Measurements from ENCODE around the gene CCDC110. TPM values are rescaled to one million over a fixed set of nuclear protein-coding genes. Genes with fewer than 3 reads are reported as not detected.

Gene CCDC110
- total and polyA plus RNA-seq, 3 donors from 2014 or later: 28.1 to 78.1 (median 39.1) TPM

DNA sequence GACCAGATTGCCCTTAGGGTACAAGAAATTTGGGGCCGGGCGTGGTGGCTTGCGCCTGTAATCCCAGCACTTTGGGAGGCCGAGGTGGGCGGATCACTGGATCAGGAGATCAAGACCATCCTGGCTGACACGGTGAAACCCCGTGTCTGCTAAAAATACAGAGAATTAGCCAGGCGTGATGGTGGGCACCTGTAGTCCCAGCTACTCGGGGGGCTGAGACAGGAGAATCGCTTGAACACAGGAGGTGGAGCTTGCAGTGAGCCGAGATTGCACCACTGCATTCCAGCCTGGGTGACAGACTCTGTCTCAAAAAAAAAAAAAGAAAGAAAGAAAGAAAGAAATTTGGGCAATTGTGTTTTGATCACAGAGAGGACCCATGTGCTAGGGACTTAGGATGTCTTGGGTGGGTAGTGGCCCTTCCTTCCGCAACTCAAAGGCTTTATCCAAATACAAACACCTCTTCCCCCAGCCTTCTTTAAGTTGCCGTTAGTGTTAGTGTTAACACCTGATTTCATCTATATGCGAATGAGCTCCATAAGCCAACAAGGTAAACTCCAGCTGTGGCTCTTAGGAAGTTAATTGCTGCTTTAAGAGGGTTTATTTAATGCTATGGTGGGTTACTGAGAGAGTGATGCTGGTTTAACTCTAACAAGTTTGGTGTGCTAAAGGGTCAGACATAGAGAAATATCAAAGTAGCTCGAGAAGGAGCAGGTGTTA is 8.6 kb upstream of the CCDC110 start:
- intact Hi-C loops (cut with DNase I; ENCODE audit: low total_unique reads): no loop called here
- Histone ChIP-seq H3K27me3 (no peaks in the 10 kb centered on the region), H3K27ac (no peak overlapping the region), H3K9me3 (no peaks in the 10 kb centered on the region), H3K36me3 (ENCODE audit: low read depth, missing control alignments) (no peaks in the 10 kb centered on the region), H3K4me1 (no peaks in the 10 kb centered on the region), H3K4me3 (no peak overlapping the region)
- TF ChIP-seq, protein P1, sequence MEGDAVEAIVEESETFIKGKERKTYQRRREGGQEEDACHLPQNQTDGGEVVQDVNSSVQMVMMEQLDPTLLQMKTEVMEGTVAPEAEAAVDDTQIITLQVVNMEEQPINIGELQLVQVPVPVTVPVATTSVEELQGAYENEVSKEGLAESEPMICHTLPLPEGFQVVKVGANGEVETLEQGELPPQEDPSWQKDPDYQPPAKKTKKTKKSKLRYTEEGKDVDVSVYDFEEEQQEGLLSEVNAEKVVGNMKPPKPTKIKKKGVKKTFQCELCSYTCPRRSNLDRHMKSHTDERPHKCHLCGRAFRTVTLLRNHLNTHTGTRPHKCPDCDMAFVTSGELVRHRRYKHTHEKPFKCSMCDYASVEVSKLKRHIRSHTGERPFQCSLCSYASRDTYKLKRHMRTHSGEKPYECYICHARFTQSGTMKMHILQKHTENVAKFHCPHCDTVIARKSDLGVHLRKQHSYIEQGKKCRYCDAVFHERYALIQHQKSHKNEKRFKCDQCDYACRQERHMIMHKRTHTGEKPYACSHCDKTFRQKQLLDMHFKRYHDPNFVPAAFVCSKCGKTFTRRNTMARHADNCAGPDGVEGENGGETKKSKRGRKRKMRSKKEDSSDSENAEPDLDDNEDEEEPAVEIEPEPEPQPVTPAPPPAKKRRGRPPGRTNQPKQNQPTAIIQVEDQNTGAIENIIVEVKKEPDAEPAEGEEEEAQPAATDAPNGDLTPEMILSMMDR (IDR thresholded peaks at IDR 0.05): no peak
- no peak for TF ChIP-seq POLR2A (IDR thresholded peaks at IDR 0.05)
- DNase-seq: no peak
- WGBS, 2 donors: 79 to 81% methylated on average over 15 of the region's 15 CpGs

DNA sequence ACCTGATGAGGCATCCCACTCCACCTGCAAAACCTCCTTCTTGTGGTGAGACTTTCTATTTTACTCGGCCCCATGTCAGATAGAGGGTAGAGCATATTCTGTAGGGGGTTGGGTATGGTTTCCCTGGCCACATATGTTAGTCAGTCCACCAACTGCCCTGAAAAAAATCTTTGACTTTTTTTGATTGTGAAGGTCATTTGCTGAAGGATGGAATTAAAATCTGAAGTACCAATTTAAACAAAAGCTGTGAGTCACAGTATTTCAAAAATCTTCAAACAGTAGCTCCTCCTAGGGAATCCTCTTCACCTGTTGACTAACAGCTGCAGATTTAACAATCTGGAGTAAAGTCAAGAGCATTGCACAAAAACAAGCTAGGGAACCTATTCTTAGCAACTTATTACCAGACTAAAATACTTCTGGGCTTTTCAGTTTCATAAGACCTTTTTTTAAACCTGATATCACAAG is 8.0 kb upstream of the CCDC110 start:
- Histone ChIP-seq H3K27me3 (no peaks in the 10 kb centered on the region), H3K36me3 (ENCODE audit: low read depth, missing control alignments) (no peaks in the 10 kb centered on the region), H3K4me1 (no peaks in the 10 kb centered on the region), H3K27ac (no peak overlapping the region), H3K4me3 (no peak overlapping the region), H3K9me3 (no peaks in the 10 kb centered on the region)
- TF ChIP-seq, protein P1 (IDR thresholded peaks at IDR 0.05): no peak
- no peak for TF ChIP-seq POLR2A (IDR thresholded peaks at IDR 0.05)
- 75 to 82% methylated on average over 1 of the region's 1 CpG for WGBS, 2 donors
- no peak for DNase-seq
- intact Hi-C loops (cut with DNase I; ENCODE audit: low total_unique reads): loop anchor here (10.0 kb wide), 1 partner anchor 115 kb away; no protein-coding TSS in a partner anchor

DNA sequence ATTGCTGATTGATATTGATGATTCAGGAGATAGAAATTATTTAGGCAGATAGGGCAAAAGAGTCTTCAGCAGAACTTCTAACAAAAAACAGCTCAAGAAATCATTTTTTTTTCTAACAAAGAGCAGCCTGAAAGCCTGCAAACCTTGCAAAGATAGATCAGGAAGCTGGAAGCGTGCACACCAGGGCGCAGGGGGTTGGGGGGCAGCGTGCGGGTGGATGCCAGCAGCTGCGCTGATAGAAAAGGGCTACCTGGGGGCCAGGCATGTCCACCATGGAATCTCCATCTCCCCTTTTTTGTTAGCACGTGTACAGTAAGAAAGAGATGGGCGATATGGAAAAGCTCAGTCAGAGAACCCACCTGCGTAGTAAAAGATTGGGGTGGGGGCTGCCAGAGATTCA is 1.7 kb upstream of the CCDC110 start:
- DNase-seq: no peak
- no peak for TF ChIP-seq POLR2A (IDR thresholded peaks at IDR 0.05)
- TF ChIP-seq, protein P1 (IDR thresholded peaks at IDR 0.05): no peak
- H3K4me3 ChIP-seq: no peak overlapping the region
- no peaks in the 10 kb centered on the region for H3K9me3 ChIP-seq
- no peaks in the 10 kb centered on the region for H3K4me1 ChIP-seq
- no peaks in the 10 kb centered on the region for H3K27me3 ChIP-seq
- H3K36me3 ChIP-seq (ENCODE audit: low read depth, missing control alignments): no peaks in the 10 kb centered on the region
- H3K27ac ChIP-seq: no peak overlapping the region
- intact Hi-C loops (cut with DNase I; ENCODE audit: low total_unique reads): loop anchor here (10.0 kb wide), 1 partner anchor 122 kb away; no protein-coding TSS in a partner anchor
- 71 to 87% methylated on average over 8 of the region's 8 CpGs for WGBS, 2 donors

DNA sequence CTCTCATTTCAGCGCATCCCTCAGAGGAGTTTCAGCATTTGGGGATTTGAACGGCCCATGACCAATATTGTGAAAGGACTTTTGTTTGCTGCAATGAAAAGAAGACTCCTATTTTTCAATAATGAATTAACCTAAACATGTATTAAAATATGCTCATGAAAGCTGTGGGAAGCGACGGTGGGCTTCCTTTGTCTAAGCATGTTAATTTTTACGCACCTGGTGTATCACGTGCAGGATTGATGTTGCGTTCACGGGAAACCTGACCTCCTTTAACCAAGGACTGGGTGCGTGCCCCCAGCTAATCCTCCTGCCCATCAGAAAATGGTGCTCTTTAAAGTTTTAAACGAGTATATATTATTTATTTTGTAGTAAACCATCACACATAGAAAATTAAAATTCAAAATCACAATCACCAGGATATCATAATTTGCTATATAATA is 590 bp upstream of the CCDC110 start:
- no peaks in the 10 kb centered on the region for H3K27me3 ChIP-seq
- no peaks in the 10 kb centered on the region for H3K9me3 ChIP-seq
- no peak for TF ChIP-seq POLR2A (IDR thresholded peaks at IDR 0.05)
- TF ChIP-seq, protein P1 (IDR thresholded peaks at IDR 0.05): no peak
- DNase-seq: no peak
- H3K27ac ChIP-seq: peak overlapping the region; percentile 80 to 87
- H3K4me1 ChIP-seq: no peaks in the 10 kb centered on the region
- H3K36me3 ChIP-seq (ENCODE audit: low read depth, missing control alignments): no peaks in the 10 kb centered on the region
- WGBS, 2 donors: 38 to 43% methylated on average over 10 of the region's 10 CpGs
- H3K4me3 ChIP-seq: peak overlapping the region; percentile 82 to 93
- intact Hi-C loops (cut with DNase I; ENCODE audit: low total_unique reads): loop anchor here (10.0 kb wide), 1 partner anchor 123 kb away; no protein-coding TSS in a partner anchor

All from testis (tissue), 3 donors.